ENCODE results near the gene RABGAP1L.

Gene RABGAP1L

GRCh38 chr1:174149216-174149615, 10.1 kb upstream of the RABGAP1L start:
- no peak overlapping the region for H3K4me3 ChIP-seq (ENCODE audit: insufficient read depth, low read length, poor library complexity, severe bottlenecking)
- no peak overlapping the region for H3K9ac ChIP-seq (ENCODE audit: low read length)
- no peaks in the 10 kb centered on the region for H4K20me1 ChIP-seq (ENCODE audit: low read depth, low read length)
- TF ChIP-seq CTCF (IDR thresholded peaks at IDR 0.05; ENCODE audit: insufficient read depth, low read length, poor library complexity, severe bottlenecking) (no peak), EZH2phosphoT487 (conservative IDR thresholded peaks at IDR 0.05; ENCODE audit: low read length) (no peak)
- no peaks in the 10 kb centered on the region for H3K79me2 ChIP-seq (ENCODE audit: insufficient read depth, low read length)
- H3K9me3 ChIP-seq (ENCODE audit: insufficient read depth, low read length), result no peaks in the 10 kb centered on the region
- H3K27ac ChIP-seq (ENCODE audit: low read depth, low read length), result no peak overlapping the region
- H3K9me2 ChIP-seq (replicated peaks; ENCODE audit: insufficient read depth, low read length), result no peaks in the 10 kb centered on the region
- no peak overlapping the region for H3K4me2 ChIP-seq (ENCODE audit: low read depth, low read length, poor library complexity, severe bottlenecking)
- no peaks in the 10 kb centered on the region for H3K36me3 ChIP-seq (ENCODE audit: low read length)
- no peaks in the 10 kb centered on the region for H3K27me3 ChIP-seq (ENCODE audit: low read length)
- H3F3A ChIP-seq (ENCODE audit: insufficient read depth), result no peaks in the 10 kb centered on the region
- no peak overlapping the region for H2AFZ ChIP-seq (ENCODE audit: low read depth, low read length, severe bottlenecking)

- H3K9me2 ChIP-seq (replicated peaks; ENCODE audit: insufficient read depth, low read length), result no peaks in the 10 kb centered on the region
- H3K4me3 ChIP-seq (ENCODE audit: insufficient read depth, low read length, poor library complexity, severe bottlenecking), result no peak overlapping the region
- no peaks in the 10 kb centered on the region for H4K20me1 ChIP-seq (ENCODE audit: low read depth, low read length)
- TF ChIP-seq CTCF (IDR thresholded peaks at IDR 0.05; ENCODE audit: insufficient read depth, low read length, poor library complexity, severe bottlenecking) (no peak), EZH2phosphoT487 (conservative IDR thresholded peaks at IDR 0.05; ENCODE audit: low read length) (no peak)
- no peak overlapping the region for H2AFZ ChIP-seq (ENCODE audit: low read depth, low read length, severe bottlenecking)
- no peaks in the 10 kb centered on the region for H3F3A ChIP-seq (ENCODE audit: insufficient read depth)
- H3K27ac ChIP-seq (ENCODE audit: low read depth, low read length), result no peak overlapping the region
- no peaks in the 10 kb centered on the region for H3K79me2 ChIP-seq (ENCODE audit: insufficient read depth, low read length)
- no peak overlapping the region for H3K9ac ChIP-seq (ENCODE audit: low read length)
- H3K4me2 ChIP-seq (ENCODE audit: low read depth, low read length, poor library complexity, severe bottlenecking), result no peak overlapping the region
- no peaks in the 10 kb centered on the region for H3K36me3 ChIP-seq (ENCODE audit: low read length)
- H3K27me3 ChIP-seq (ENCODE audit: low read length), result no peaks in the 10 kb centered on the region
- H3K9me3 ChIP-seq (ENCODE audit: insufficient read depth, low read length), result no peaks in the 10 kb centered on the region
Measured at GRCh38 chr1:174150499-174150898, 8.8 kb upstream of the RABGAP1L start.

GRCh38 chr1:174152427-174152826, 6.9 kb upstream of the RABGAP1L start:
- TF ChIP-seq EZH2phosphoT487 (conservative IDR thresholded peaks at IDR 0.05; ENCODE audit: low read length), result no peak
- no peak for TF ChIP-seq CTCF (IDR thresholded peaks at IDR 0.05; ENCODE audit: insufficient read depth, low read length, poor library complexity, severe bottlenecking)
- Histone ChIP-seq H2AFZ (ENCODE audit: low read depth, low read length, severe bottlenecking) (no peak overlapping the region), H3K4me3 (ENCODE audit: insufficient read depth, low read length, poor library complexity, severe bottlenecking) (no peak overlapping the region), H3K9me2 (replicated peaks; ENCODE audit: insufficient read depth, low read length) (no peaks in the 10 kb centered on the region), H3K79me2 (ENCODE audit: insufficient read depth, low read length) (no peaks in the 10 kb centered on the region), H3K9me3 (ENCODE audit: insufficient read depth, low read length) (no peaks in the 10 kb centered on the region), H3K27ac (ENCODE audit: low read depth, low read length) (no peak overlapping the region), H3K36me3 (ENCODE audit: low read length) (no peaks in the 10 kb centered on the region), H3F3A (ENCODE audit: insufficient read depth) (0 out of 2 replicates have a peak, but pooled peaks cover 8% of the 10 kb centered on the region), H3K9ac (ENCODE audit: low read length) (no peak overlapping the region), H3K27me3 (ENCODE audit: low read length) (no peaks in the 10 kb centered on the region), H3K4me2 (ENCODE audit: low read depth, low read length, poor library complexity, severe bottlenecking) (no peak overlapping the region), H4K20me1 (ENCODE audit: low read depth, low read length) (no peaks in the 10 kb centered on the region)
